ENCODE measurements around the gene PGBD5.

PGBD5 gene

DNA sequence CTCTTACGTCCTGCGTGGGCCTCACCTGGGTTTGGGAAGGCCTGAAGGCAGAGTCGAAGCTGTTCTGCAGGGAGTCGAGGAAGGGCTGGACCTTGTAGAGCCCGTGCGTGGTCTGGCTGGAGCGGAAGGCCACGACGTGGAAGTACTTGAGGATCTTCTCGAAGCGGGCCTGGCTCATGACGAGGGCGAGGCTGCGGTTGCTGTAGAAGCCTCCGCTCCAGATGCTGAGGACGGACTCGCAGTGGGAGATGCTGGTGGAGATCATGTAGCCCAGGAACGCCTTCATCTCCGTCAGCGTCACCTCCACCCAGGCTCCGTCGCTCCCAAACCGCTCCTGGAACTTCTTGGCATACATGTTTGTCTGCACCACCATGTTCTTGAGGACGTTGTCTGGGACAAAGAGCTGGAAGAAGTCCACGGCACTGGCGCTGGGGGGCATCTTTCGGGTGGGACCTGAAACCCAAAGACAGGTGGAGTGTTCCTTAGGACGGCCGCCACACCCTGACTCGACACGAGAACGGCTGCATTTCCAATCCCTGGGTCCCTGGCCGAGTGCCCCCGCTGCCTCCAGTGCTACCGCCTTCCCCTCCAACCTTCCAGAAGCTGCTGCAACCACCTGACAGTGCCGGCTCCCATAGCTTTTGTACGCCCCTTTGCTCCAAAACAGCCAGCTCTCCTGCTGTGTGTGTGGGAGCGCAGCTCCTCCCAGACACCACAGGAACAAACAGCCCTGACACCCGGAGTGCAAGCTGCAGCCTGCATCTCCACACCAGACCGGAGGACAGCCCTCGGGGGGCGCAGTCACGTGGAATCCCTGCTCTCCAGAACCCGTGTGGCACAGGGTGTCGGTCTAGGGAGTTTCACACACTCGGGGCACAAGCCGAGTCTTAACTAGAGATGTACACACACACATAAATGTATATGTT is 69.0 kb downstream of the PGBD5 start:
- no peak for DNase-seq (ENCODE audit: low read depth)
- TF ChIP-seq, protein P1, sequence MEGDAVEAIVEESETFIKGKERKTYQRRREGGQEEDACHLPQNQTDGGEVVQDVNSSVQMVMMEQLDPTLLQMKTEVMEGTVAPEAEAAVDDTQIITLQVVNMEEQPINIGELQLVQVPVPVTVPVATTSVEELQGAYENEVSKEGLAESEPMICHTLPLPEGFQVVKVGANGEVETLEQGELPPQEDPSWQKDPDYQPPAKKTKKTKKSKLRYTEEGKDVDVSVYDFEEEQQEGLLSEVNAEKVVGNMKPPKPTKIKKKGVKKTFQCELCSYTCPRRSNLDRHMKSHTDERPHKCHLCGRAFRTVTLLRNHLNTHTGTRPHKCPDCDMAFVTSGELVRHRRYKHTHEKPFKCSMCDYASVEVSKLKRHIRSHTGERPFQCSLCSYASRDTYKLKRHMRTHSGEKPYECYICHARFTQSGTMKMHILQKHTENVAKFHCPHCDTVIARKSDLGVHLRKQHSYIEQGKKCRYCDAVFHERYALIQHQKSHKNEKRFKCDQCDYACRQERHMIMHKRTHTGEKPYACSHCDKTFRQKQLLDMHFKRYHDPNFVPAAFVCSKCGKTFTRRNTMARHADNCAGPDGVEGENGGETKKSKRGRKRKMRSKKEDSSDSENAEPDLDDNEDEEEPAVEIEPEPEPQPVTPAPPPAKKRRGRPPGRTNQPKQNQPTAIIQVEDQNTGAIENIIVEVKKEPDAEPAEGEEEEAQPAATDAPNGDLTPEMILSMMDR (IDR thresholded peaks at IDR 0.05; ENCODE audit: low read length, missing control alignments) = no peak
- no peak overlapping the region for H3K4me3 ChIP-seq (replicated peaks; ENCODE audit: low read depth, low read length)

DNA sequence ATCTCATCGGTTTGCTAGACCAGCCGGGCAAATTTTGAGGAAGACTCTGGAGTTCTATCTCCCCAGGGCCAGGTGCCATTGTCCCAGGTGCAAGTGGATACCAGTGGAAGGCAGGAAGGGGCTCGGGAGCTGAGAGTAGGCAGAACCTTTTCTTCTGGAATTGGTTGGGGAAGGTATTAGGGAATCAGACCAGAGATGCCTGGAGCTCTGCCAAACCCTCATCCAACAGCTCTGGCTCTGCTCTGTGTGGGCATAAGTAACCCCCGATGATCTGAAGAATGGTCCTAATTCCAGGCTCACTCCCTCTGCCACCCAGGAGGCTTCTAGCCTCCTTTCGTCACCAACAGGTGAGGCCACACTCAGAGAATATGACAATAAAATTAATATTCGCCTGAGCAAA is 69.9 kb downstream of the PGBD5 start:
- TF ChIP-seq, protein P1 (IDR thresholded peaks at IDR 0.05; ENCODE audit: low read length, missing control alignments) = no peak
- no peak for DNase-seq (ENCODE audit: low read depth)
- H3K4me3 ChIP-seq (replicated peaks; ENCODE audit: low read depth, low read length) = no peak overlapping the region

DNA sequence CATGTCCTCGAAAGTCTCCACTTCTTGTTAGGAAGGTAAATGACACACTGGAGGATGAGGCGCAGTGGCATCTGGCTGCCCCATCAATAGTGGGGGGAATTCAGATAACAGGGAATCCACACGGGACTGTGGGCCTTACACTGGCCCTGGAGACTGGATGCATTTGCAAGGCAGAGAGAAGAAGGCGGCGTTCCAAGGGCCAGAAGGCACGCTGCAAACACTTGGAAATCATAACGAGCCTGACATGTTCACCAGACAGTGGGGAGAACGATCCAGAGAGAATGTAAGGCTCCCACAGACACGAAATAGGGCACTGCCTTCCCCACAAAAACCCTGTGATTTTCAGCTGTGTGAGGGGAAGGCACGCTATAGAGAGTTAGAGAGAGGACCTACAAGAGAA is 70.5 kb downstream of the PGBD5 start:
- TF ChIP-seq, protein P1 (IDR thresholded peaks at IDR 0.05; ENCODE audit: low read length, missing control alignments) = no peak
- no peak overlapping the region for H3K4me3 ChIP-seq (replicated peaks; ENCODE audit: low read depth, low read length)
- DNase-seq (ENCODE audit: low read depth) = no peak

DNA sequence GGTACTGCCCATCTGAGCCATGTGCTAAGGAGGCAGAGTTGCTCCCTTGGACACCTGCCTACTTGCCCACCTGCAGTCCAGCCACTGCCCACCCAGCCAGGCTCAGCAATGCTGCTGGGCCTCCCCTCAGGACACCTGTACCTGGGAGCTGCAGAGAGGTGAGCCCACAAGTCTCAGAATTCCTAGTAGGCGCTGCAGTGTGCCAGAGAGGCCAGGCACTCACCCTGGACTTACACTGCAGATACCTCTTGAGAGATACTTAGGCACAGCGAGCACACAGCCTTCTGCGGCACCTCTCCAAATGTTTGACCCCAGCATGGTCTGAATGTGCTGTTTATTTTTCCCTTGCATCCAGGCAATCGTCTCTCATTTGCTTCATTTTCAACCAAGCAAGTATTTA is 71.0 kb downstream of the PGBD5 start:
- no peak overlapping the region for H3K4me3 ChIP-seq (replicated peaks; ENCODE audit: low read depth, low read length)
- TF ChIP-seq, protein P1 (IDR thresholded peaks at IDR 0.05; ENCODE audit: low read length, missing control alignments) = no peak
- DNase-seq (ENCODE audit: low read depth) = no peak

DNA sequence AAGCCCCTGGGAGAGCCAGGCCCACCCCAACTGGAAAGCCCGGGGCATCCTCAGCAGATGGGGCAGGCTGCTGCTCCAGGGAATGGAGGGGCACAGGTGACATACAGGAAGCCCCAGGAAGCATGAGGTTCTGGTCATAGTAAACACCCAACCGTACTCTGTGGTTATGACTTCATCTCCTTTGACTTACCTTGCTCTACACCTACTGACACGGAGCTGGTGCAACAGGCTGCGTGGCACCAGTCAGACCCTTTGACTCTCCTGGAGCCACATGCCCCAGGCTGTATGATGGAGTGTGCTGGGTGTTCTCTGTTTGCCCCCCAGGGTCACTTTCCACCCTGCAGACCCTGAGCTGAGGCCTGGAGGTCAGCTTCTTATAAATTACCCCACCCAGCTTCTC is 72.1 kb downstream of the PGBD5 start:
- TF ChIP-seq, protein P1 (IDR thresholded peaks at IDR 0.05; ENCODE audit: low read length, missing control alignments) = no peak
- H3K4me3 ChIP-seq (replicated peaks; ENCODE audit: low read depth, low read length) = no peak overlapping the region
- no peak for DNase-seq (ENCODE audit: low read depth)

DNA sequence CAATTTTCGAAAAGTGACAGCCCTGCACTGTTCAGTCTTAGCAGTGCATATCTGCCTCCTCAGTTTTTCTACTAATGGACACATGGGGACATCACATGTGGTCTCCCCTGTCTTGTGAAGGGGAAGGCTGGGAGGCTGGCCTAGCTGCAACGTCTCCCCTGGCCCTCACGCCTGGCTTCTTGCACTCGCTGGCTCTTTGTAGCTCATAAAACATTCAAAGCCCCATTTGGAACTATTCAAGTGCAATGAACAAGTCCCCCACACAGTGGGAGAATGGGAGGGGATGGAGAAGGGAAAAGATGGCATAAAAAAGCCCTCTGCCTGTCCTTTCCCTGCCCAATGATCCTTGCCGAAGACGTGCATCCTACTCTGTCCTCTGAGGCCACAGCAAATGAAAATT is 73.6 kb downstream of the PGBD5 start:
- DNase-seq (ENCODE audit: low read depth) = no peak
- H3K4me3 ChIP-seq (replicated peaks; ENCODE audit: low read depth, low read length) = no peak overlapping the region
- TF ChIP-seq, protein P1 (IDR thresholded peaks at IDR 0.05; ENCODE audit: low read length, missing control alignments) = no peak

DNA sequence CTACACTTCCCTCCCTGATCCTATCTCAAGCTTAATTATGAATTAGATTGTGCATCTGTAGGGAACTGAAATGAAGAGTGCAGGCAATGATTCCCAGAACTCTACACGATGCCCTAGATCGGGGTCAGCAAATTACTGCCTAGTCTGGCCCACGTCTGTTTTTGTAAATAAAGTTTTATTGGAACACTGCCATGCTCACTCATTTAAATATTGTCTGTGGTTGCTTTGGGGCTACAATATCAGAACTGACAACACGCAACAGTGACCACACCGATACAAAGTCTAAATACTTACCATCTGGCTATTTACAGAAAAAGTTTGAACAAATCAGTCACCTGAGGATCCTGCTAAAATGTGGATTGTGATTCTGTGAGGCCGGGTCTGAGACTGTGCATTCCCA is 74.1 kb downstream of the PGBD5 start:
- no peak for DNase-seq (ENCODE audit: low read depth)
- TF ChIP-seq, protein P1 (IDR thresholded peaks at IDR 0.05; ENCODE audit: low read length, missing control alignments) = no peak
- no peak overlapping the region for H3K4me3 ChIP-seq (replicated peaks; ENCODE audit: low read depth, low read length)

Data from fibroblast of pulmonary artery (primary cell).